Mucosa of descending colon (tissue), 3 donors: Measurements from ENCODE around the gene PFKFB1. TPM values are rescaled to one million over a fixed set of nuclear protein-coding genes. Genes with fewer than 3 reads are reported as not detected.

Experiments
- ATAC-seq: fragments of 200-7000 bp; cut with Tn5 transposase; one replicate; pipeline ENCODE4 v1.9.1; 2020; ENCODE audit warnings: mild to moderate bottlenecking, moderate library complexity
- DNase-seq, 3 donors: peaks; one replicate each; pipeline ENCODE4 v3.0.0-alpha.2; 2020
- H3K36me3 ChIP-seq: fragments of 200-600 bp; one replicate; pipeline ENCODE4 v1.8.0; 2021; ENCODE audit warnings: low read depth, mild to moderate bottlenecking
- H3K4me1 ChIP-seq: fragments of 200-600 bp; one replicate; pipeline ENCODE4 v1.8.0; 2021; ENCODE audit warnings: low read depth, mild to moderate bottlenecking
- H3K4me3 ChIP-seq: fragments of 200-600 bp; one replicate; pipeline ENCODE4 v1.8.0; 2021; ENCODE audit warnings: mild to moderate bottlenecking
- H3K9me3 ChIP-seq: fragments of 200-600 bp; one replicate; pipeline ENCODE4 v1.8.0; 2021; ENCODE audit warnings: mild to moderate bottlenecking
- CTCF ChIP-seq: fragments of 200-600 bp; IDR thresholded peaks from one replicate; pipeline ENCODE4 v1.8.0; 2022; ENCODE audit warnings: antibody characterized with exemption, mild to moderate bottlenecking
- intact Hi-C, 2 donors: fragments of 100-400 bp; cut with DNase I in 1 of 2; cut with micrococcal nuclease in 1 of 2; formaldehyde crosslinking; loops; one replicate each; pipeline versions ENCODE4 v1.11.0 to v1.11.1; 2022; cut with DNase I, micrococcal nuclease
- total RNA-seq, 3 donors: library from RNA; stranded (reverse); fragmentation: NEBNext Ultra II Directional in 2 of 3; extraction: Animal tissue kit (Norgen Biotek cat#: 25700) in 2 of 3; gene quantifications; one replicate each; pipeline versions ENCODE4 v1.2.1 to v1.2.4, GENCODE V29; 2021 to 2023
- donor health status: DM: no; HTN: no; CAD: no; lungs with moderate emphysema.
- donor health status: DM: no; HTN: no; CAD: no.
- donor health status: DM: no; HTN: yes; CAD: no.

The PFKFB1 gene
- total RNA-seq, 3 donors from 2014 or later: 0.19 to 0.29 TPM; not detected in 1

DNA sequence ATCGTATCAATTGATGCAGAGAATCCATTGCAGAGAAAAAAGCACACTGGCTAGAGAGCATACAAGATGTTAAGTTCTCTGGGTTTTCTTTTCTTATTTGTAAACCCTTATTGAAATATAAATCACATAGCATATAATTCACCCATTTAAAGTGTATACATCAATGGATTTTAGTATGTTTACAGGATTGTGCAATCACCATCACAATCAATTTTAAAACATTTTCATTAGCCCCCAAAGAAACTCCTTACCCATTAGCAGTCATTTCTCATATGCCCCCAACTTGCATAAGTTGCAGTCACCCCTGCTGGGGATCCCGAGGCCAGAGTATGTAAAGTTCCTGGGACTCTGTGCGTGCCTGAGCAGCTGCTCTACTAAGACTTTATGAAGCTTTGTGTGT is 108.2 kb downstream of the PFKFB1 start:
- intact Hi-C loops: no loop called here
- Histone ChIP-seq H3K4me3 (no peak overlapping the region), H3K9me3 (no peaks in the 10 kb centered on the region), H3K36me3 (no peaks in the 10 kb centered on the region), H3K4me1 (no peaks in the 10 kb centered on the region)
- no peak for ATAC-seq
- no peak for DNase-seq
- no peak for TF ChIP-seq CTCF

Other genes with a start within 250 kb of the PFKFB1 start
- not detected for gene ITIH6, start 195.9 kb downstream of the PFKFB1 start, total RNA-seq
- 10 to 100 TPM; 52.7 to 86.4 (median 70.1) TPM for gene MAGED2, start 186.4 kb downstream of the PFKFB1 start, total RNA-seq
- gene TRO, start 73.4 kb downstream of the PFKFB1 start, total RNA-seq: 1 to 10 TPM in 2 of 3 donors, under 1 TPM in 1; 0.67 to 7.2 (median 2.1) TPM
- 10 to 100 TPM; 12.5 to 20.5 (median 18.2) TPM for gene APEX2, start 6.2 kb upstream of the PFKFB1 start, total RNA-seq
- gene ALAS2, start 36.8 kb upstream of the PFKFB1 start, total RNA-seq: not detected
- not detected for gene PAGE2B, start 80.8 kb upstream of the PFKFB1 start, total RNA-seq
- not detected for gene PAGE2, start 94.8 kb upstream of the PFKFB1 start, total RNA-seq
- gene PAGE5, start 226.2 kb upstream of the PFKFB1 start, total RNA-seq: not detected